GM12873 (cell line): ENCODE measurements around the gene CEP83.

ENCODE experiments used
- TF ChIP-seq, protein P1 (sequence below): IDR thresholded peaks from 2 replicates; pipeline ENCODE4 v1.5.1; 2012; ENCODE audit warnings: low read depth, mild to moderate bottlenecking, moderate library complexity, low read length, control low read depth; ENCODE audit not compliant: insufficient read depth; ENCODE audit errors: missing control alignments

The CEP83 gene

GRCh38 chr12:94459728-94460615 lies at the start of gene CEP83:
CEP83 (minus strand) TSS chr12:94459867; CDS start chr12:94412490, 47,377 bp downstream.
- TF ChIP-seq, protein P1, sequence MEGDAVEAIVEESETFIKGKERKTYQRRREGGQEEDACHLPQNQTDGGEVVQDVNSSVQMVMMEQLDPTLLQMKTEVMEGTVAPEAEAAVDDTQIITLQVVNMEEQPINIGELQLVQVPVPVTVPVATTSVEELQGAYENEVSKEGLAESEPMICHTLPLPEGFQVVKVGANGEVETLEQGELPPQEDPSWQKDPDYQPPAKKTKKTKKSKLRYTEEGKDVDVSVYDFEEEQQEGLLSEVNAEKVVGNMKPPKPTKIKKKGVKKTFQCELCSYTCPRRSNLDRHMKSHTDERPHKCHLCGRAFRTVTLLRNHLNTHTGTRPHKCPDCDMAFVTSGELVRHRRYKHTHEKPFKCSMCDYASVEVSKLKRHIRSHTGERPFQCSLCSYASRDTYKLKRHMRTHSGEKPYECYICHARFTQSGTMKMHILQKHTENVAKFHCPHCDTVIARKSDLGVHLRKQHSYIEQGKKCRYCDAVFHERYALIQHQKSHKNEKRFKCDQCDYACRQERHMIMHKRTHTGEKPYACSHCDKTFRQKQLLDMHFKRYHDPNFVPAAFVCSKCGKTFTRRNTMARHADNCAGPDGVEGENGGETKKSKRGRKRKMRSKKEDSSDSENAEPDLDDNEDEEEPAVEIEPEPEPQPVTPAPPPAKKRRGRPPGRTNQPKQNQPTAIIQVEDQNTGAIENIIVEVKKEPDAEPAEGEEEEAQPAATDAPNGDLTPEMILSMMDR: no peak

DNA sequence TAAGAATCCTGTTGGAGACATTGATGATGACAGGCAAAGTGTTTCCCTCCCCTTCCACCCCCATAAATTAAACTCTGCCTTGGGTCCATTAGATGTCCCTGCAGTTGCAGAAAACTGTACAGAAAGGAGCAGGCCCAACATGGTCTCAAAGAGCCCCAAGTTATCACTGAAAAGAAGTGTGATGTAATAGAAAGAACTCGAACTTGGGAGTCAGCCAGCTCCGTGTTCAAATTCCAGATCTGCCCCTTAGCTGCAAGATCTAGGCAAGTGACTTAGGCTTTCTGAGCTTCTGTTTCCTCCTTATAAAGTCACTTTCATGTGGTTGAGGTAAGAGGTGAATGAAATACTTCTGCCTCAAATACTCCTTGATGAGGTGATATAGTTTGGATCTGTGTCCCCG lies 49.6 kb upstream of the CEP83 start:
- TF ChIP-seq, protein P1: no peak

- TF ChIP-seq, protein P1: no peak
These were observed 47.8 kb upstream of the CEP83 start for GRCh38 chr12:94507455-94507854.

- TF ChIP-seq, protein P1: no peak
These were observed 44.7 kb upstream of the CEP83 start for GRCh38 chr12:94504386-94504785.

DNA sequence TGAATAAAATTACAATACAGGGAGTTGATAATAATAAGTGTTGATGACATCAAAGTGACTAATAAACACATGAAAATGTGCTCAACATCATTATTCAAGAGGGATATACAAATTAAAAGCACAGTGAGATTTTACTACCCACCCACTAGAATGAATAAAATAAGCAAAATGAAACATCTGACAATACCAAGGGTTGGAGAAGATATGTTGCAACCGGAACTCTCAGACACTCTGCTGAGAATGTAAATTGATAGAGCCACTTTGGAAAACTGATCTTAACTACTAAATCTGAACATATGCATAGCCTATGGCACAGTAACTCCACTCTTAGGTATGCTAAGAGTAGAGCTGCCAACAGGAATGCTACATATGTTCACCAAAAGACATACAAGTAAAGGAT lies 44.0 kb upstream of the CEP83 start:
- TF ChIP-seq, protein P1: no peak

DNA sequence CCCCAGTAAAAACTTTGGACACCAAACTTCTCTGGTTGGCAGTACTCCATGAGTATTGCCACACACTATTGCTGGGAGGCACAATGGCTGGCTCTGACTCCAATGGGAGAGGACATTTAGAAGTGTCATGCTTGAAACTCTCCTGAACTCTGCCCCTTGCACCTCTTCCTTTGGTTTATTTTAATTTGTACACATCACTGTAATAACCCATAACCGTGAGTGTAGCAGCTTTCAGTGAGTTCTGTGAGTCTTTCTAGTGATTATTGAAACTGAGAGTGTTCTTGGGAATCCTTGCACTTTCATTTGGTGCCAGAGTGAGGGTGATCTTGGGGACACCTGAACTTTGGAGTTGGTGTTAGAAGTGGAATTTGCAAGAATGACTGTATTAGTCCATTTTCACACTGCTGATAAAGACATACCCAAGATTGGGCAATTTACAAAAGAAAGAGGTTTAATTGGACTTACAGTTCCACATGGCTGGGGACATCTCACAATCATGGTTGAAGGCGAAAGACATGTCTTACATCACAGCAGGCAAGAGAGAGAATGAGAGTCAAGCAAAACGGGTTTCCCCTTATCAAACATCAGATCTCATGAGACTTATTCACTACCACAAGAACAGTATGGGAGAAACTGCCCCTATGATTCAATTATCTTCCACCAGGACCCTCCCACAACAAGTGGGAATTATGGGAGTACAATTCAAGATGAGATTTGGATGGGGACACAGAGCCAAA lies 41.3 kb upstream of the CEP83 start:
- TF ChIP-seq, protein P1: no peak

- TF ChIP-seq, protein P1: no peak
These were observed 39.0 kb upstream of the CEP83 start for GRCh38 chr12:94498698-94499097.
